ENCODE data around the gene CYP2J2.
"Not testable (repeated sequence)": the region's sequence is repeated elsewhere in the genome, so short reads cannot be mapped to it uniquely, and the experiment has no call there.

Gene CYP2J2

DNA sequence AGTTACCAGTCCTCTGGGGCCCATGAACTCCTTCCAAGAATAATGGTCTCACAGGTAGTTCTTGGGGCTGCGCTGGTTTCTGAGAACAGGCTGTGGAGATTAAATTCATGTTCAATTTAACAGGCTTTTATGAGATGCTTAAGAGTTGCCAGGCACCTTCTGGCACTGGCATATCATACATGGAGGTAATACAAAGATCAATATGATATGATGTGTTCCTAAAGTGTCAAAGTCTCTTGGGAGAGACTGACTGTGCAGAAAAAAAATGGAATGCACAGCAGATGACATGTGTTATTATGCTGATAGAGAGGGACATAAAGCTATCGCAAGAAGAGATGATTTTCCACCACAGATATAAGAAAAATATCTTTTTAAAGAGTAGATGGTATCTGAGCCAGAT, 6.8 kb downstream of the CYP2J2 start:
- peak in 1 of 2 experiments; percentile 23 for DNase-seq

DNA sequence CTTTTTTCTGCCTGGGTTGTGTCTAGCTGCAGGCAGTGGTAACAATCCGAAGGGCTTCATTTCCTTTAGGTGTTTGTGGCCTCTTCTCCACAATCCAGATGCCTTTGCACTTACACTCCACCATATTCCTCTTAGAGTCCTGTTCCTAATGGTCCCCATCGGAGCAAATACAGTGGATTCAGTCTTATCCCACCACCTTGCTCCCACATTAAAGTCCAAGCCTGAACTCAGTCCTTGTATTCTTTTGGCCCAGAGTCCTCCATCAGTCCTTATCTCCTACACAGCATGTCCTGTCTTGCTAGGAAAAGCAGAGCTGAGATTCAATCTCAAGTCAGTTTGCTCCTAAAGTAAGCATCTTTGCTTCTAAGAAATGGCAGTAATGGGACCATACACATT, 8.8 kb downstream of the CYP2J2 start:
- DNase-seq = no peak

DNA sequence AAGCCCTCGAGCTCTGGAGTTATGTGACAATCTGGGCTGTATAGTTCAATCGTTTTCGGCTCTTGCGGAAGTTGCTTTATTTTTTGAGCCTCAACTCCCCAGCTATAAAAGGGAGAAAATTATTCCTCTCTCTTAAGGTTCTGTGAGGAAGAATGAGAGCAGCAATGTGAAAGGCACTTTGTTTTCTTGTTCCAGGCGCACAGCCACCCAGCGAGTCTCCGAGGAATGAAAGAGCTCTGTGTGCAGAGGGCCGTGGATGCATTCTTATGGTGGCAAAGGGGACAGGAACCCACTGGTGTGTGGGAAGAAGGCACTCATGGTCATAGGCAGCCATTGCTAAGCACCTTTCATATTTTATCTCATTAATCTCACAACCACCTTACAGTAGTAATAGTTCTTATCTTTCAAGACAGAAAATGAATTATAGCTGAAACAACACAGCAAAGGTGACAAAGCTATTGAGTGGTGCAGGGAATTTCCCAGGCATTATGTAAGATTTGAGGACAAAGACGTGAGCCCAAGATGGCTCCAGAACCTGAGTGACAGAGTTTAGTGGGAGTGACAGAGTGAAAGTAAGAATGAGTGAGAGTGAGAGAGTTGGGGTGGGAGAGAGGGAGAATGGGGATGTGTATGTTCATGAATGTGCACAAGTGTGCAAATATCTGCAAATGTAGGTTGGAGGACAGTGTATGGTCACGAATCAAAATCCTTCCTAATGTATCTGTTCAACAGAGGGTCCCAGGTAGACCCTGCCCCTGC, 9.4 kb downstream of the CYP2J2 start:
- DNase-seq = no peak

DNA sequence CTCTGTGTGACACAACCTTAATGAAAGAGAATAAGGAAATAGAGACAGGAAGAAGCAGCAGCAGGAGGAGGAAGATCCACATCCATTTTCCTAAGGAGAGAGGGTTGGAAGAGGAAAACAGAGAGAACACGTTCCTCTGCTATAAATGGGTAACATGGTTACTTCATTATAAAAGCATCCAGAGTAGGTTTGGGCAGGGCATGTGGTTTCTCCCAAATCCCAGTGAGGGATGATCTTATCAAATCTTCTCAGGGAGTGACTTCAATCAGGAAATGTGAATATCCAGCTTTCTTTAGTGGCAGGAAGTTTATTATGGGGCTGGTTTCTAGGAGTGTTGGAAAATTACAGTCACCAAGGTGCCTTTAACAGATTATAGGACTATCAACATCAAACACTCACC, 11.1 kb downstream of the CYP2J2 start:
- no peak for DNase-seq

DNA sequence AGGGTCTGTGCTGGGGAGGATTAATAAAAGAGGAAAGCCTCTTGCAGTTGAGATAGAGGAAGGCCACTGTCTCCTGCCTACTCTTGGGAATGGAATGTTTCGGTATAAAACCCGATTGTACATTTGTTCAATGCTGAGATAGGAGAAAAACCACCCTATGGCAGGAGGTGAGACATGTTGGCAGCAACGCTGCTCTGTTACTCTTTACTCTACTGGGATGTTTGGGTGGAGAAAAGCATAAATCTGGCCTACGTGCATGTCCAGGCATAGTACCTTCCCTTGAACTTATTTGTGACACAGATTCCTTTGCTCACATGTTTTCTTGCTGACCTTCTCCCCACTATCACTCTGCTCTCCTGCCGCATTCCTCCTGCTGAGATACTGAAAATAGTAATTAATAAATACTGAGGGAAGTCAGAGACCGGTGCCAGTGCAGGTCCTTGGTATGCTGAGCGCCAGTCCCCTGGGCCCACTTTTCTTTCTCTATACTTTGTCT, 11.7 kb downstream of the CYP2J2 start:
- DNase-seq = not testable (repeated sequence)

DNA sequence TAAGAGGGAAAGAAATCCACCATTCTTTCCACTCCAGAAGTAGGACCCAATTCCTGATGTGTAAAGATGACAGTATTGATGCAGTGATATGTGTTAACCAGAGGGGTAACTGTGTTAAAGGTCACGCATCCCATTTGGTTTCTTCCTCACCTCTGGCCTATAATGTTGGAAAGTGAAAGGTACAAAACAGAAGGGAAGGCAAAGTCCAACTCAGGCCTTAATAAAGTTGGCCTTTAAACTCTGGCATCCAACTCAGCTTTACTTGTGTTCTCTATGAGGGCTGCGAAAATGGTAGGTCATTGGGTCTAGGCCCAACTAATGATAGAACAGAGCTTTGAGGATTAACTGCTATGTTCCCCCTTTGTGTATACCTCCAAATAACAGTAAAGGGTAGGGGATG, 17.9 kb downstream of the CYP2J2 start:
- DNase-seq = no peak

DNA sequence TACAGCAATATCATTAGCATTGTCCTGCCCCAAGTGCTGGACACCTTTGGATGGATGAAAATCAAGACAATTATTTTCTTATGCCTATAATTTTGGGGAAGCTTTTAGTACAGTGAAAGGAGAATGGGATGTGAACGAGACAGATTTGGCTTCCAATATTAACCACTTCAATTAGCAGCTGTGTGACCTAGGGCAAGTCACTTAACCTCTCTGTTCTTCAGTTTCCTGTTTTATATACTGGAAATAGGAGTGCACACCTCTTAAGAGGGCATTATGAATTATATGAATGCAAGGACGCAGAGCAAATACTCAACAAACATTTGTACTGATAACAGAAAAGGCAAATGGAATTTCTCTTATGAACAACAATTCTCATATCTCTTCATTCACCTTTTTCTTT, 18.5 kb downstream of the CYP2J2 start:
- DNase-seq = no peak

DNA sequence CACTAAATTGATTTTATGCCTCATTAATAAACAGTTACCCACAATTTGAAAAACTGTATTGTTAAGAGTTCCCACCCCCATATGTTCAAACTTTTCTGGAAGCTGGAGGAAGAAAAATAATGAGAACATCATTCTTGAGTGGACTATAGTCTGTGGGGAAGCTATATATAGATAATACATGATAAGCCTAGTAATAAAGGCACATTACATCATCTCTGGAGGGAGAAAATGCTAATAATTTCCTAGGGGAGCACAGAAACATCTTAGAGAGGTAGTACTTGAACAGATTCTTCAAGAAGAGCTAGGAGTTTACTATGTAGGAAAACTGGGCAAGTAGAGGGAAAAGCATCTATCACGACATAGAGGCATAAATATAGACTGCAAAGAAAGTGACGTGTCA, 19.6 kb downstream of the CYP2J2 start:
- DNase-seq = no peak

DNA sequence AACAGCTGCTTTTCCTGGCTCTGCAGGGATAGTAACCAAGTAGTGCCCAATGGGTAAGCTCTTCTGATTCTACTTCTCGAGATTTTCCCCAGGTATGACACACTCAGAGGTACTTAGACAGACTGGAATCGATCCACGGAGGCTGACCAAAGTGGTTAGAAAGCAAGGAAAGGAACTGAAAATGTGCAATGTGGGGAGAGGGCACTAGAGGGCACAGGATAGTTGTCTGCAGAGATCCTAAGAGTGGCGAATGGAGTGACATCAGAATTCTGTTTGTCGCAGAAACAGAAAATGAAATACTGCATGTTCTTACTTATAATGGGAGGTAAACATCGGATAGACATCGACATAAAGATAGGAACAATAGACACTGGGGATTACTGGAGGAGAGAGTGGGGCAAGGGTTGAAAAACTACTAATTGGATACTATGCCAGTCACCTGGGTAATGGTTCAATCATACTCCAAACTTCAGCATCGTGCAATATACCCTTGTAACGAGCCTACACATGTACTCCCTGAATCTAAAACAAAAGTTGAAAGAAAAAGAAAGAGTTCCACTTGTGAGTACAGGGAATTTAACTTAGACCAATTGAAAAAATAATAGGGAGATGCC, 23.3 kb downstream of the CYP2J2 start:
- DNase-seq = peak in 1 of 2 experiments; percentile 20

DNA sequence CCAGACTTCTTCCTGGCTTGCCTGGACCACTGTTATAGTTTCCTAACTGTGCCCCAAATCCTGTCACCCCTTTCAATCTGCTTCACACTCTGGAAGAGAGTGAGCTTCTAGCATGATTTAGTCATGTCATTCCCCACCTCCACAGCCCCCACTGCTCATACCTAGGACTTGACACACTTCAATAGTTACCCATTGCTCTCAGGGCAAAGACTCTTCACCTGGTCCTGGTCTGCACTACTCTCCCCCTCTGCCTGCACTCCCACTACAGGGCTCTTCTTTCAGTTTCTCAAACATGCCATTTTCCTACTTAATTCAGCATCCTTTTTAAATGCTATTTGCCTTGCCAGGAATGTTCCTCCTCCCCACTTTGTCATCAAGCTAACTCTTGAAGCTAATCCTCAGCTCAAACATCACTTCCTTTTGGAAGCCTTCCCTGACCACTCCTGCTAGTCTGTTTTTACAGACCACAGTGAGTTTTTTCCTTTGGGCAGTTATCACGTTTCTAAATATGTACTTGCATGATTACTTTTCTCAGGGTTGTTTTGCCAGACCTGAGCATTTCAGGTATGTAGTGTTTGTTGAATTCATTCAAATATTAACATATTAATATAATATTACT, 24.7 kb downstream of the CYP2J2 start:
- DNase-seq = no peak

DNA sequence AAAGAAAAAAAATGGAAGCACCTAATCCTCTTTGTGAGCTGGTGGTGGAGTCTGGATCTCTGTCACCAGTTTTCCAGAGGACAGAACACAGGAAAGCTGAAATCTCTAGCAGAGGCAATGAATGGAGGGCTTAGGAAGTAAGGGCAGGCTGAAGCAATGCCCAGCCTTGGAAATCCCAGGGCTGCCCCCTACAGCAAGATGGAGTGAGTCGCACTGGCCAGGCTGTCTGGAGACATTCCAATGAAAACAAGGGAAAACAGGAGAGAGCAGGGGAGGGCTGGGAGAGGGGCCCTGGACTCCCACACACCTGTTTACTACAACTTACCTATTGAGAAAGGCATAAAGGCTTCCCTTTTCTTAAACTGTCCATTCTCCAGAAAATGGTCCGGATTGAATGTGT, 25.9 kb downstream of the CYP2J2 start:
- no peak for DNase-seq

DNA sequence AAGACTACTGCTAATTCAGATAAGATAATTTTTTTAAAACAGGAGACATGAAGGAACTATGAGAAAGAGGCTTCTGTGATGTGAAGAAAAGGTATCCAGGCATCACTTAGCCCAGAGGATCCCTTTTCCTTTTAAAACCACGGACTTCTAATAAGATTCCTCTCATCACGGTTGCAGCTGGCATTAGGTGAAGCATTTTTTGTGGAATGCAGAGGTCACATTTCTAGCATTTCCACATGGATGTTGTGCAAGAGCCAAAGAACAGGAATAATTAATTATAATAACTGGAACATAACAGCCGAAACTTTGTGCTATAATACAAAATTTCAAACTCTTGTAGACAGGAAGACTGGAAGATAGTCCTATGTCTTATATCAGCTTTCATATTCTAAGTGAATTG, 27.6 kb downstream of the CYP2J2 start:
- DNase-seq = no peak

DNA sequence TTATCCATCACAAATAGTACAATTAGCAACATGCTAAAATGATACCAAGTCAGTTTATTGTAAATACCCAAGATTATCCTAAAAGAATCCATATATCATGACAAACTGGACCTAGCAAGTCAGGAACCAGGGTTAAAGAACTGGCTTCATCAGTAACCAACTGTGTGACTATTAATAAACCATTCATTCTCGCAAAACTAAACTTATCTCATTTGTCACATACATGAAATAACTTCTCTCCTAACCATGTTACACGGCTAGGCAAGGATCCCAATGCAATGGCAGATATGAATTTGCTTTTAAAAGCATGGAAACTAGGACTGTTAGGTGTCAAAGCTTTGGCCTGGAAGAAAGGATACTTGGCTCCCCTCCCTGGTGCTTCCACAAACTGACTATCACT, 29.4 kb downstream of the CYP2J2 start:
- no peak for DNase-seq

DNA sequence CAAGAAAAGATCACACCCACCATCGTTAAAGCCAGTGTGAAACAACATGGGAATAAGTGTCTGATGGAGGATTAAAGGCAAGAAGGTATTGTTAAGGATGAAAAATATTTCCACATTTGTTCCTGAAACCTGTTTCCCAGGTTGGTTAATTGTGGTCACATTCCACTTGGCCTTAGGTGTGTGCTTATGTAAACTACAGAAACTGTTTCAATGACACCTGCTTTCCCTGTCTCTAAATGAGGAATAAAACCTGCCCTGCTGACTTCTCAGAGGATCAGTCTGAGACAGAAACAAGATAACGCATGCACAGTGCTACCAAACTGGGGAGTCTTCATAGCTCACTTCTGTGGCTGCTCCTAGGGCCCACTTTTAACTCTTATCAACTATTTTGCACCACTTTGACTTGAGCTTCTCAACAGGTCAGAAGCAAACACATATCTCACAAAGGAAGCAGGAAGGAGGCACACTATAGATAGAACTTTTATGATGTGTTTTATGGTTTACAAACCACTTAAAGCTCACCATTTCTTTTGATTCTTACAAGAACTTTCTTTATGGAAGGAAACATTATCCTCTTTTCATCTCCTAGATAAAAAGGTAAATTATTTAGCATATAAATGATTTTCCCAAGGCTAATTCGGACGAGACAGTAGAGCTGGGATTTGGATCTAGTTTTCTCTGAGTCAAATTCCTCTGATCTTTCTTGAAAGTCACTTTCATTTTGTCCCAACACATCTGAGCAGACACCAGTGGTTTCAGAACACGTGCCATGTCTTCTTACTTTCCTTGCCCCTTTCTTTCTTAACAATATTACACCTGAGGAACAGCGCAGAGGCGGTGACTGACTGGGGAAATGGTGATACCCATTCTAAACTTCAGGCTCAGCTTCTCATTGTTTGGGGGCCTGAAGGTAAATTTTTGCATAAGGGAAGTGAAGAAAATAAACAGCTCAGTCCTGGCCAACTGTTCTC, 33.4 kb downstream of the CYP2J2 start:
- no peak for DNase-seq

DNA sequence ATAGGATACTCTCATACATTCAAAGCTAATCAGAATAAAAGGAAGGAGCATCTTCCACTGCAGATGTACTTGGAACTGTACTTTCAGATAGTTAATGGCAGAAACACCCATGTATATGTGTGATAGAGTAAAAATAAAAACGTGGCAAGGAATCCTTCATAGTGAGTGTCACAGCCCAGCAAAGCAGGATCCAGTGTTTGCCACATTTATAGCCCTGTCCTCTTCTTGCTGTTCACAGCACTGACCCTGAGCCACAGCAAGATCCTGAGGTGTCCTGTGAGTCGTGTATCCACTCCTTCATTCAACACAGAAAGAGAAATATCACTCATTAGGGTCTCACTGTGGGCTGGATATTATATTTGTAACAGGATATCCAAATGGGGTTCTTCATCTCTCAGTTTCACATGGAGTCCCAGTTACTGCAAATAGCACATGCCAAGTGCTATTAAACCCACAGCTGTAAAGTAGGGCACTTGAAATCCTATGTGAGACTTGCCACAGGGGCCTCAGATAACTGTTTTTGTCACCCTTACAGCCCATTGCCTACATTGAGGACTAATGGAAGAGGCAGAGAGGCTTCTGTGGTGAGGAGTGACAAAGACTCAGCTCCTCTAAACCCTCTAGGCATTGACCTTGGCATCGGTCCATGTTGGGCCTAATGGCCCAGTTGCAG, 41.3 kb downstream of the CYP2J2 start:
- DNase-seq = no peak

DNA sequence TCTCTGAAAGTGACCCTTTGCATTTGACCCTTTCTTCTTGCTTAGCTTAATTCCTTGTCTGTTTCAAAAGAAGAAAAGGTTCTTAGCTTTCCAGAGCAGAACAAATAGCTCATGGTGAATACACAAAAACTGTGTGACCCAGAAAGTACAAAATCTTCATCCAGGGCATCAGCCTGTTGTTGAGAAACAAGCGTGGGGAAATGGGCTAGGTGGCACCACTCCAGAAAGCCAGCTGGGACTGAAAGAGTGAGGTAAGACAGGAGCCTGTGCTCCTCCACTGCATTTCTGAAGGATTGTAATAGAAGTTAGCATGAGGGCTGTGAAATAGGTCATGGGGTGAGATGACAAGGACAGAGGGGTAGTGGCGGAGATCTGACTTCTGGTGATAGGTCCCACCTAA, 45.8 kb downstream of the CYP2J2 start:
- DNase-seq = no peak

DNA sequence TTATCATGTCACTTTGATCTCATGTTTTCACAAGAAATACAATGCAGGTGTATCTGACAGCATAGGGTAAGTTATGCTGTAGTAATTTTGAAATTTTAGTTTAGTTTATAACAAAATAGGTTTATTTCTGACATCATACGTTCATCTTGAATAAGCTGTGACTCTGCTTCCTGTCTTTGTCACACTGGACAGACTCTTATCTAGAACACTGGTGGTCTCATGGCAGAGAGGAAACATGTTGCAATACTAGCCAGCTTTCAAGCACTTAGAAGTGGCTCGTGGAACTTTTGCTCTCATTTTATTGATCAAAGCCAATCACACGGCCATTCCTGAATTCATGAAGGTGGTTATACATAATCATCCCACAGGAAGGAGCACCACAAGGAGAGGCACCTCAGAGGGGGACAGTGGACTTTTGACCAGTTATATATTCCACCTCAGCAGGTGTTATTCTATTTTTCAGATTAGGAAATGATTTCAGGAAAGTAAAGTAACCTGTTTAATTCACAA, 46.5 kb downstream of the CYP2J2 start:
- DNase-seq = no peak

DNA sequence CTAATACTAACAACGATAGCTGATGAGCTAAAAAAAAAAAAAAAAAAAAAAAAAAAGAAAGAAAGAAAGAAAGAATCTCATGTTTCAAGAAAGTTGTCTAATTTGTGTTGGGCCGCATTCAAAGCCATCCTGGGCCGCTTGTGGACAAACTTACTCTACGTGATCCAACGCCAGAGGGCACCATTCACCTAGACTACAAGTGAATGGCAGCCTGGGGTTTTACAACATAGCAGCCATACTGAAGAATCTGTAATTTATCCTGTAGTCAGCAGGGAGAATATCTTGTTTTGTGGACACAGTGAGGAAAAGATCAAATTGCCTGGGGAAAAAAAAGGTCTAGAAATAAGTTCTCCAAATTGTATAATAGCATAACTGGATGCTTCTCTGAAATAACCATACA, 47.0 kb downstream of the CYP2J2 start:
- peak; percentile 5 to 59 for DNase-seq

DNA sequence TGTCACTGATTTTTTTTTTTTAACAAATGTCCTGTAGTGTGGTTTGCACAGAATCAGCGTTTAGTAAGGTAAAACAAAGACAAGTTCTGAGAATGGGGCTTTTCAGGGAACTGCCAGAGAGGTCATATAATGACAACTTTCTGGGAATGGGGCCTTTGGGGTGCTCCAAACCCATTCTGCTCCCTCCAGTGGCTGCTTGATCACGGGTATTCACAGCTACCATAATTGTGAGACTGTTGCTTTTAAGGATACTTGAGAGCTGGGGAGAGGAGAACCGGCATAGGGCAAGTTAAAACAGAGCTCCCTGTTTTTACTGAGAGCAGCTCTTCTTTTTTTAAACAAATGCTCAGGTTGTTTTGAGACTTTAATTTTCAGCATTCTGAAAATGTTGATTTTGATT, 48.2 kb downstream of the CYP2J2 start:
- DNase-seq = no peak

DNA sequence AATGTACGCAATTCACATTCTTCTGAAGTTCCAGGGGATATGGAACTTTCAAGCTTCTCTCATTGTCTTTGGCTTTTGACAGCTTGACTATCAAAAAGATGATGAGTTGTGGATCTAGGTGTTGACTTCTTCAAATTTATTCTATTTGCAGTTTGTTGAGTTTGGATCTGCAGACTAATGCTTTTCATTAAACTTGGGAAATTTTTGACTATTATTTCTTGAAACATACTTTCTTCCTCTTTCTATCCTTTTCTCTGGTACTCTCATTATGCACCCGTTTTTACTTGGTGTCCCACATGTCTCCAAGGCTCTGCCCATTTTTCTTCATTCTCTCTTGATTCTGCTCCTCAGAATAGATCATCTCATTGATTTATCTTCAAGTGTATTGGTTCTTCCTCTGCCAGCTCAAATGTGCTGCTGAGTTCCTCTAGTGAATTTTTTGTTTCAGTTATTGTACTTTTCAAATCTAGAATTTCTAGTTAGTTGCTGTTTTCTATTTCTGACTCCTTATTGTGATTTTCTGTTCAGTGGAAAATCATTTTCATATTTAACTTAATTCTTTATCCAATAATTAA, 49.4 kb downstream of the CYP2J2 start:
- DNase-seq = no peak

DNA sequence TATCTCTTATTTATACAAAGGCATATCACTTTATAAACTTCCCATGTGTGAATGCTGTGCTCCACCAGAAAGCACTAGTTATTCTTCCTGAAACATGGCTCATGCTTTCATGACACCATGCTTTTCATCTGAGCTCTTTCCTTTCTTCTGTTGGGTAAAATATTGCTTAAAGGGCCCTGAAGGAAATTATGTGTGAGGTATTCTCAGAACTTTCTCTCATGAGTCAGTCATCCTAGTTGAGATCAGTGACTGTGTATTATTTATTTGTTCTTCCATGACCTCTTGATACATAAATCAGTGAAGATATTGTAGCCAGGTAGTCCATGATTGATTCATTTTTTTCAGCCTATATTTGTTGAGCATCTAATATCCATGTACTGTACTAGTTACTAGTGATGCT, 54.8 kb downstream of the CYP2J2 start:
- DNase-seq = no peak

DNA sequence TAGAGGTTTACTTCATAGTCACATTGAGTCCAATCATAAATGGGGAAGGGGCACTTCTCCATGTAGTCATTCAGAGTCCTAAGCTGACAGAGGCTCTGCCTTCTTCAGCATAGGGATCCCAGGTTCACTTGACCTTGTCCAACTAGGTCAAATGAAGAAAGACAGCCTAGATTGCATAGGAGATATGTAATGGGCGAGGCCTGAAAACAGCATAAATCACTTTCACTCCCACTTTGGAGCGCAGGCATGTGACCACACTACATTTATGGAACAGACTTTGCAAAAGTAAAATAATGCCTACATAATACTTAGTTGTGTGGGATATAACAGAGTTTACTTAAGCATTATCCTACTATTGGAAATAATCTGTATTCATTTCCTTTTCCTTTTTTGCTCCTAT, 60.1 kb downstream of the CYP2J2 start:
- DNase-seq = no peak
